GF-D8 (cell line): ENCODE results near the gene SLX9.

Experiments used
- DNase-seq: peaks from one replicate; lab custom pipeline; 2025; lab: John Stamatoyannopoulos, UW

Gene SLX9

GRCh38 chr21:44977616-44978340 is 37.9 kb downstream of the SLX9 start:
- DNase-seq = no peak

GRCh38 chr21:44979687-44980561 is 40.1 kb downstream of the SLX9 start:
- no peak for DNase-seq

DNA sequence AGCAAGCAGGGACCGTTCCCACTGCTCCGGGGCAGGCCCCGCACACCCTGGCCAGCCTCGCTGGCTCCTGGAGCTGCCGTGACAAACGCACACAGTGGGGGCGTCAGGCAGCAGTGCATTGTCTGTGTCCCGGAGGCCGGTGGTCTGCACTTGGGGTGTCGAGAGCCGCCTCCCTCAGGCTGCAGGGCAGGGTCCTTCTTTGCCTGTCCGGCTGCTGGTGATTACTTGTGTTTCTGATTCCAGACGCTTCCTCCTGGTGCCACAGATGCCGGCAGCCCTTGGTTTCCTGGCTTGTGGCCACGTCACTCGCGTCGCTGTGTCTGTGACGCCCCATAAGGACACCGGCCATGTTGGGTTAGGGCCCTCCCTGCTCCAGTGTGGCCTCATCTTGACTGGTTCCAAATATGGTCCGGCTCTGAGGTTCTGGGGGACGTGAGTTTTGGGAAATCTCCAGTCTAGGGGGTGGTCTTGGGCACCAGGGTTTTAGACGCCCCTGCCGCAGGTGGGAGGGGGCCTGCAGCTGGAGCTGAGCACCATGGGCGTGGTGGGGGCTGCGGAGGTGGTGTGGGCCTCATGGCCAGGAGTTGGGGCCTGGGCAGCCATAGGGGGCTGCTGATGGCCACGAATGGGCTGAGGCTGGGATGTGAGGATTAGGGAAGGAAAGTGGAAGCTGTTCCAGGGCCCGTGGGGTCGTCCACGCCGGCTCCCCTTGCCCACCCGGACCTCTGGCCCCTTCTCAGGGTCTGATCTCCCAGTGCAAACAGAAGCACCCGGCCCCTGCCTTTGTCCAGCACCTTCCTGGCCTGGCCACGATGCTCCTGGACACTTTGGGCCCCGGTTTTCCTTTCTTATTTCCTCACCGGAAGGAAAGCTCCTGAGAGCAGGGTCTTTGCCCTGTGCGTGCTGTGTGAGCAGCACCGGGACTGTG is 41.0 kb downstream of the SLX9 start:
- DNase-seq = no peak

GRCh38 chr21:44982558-44983250 is 42.9 kb downstream of the SLX9 start:
- no peak for DNase-seq

DNA sequence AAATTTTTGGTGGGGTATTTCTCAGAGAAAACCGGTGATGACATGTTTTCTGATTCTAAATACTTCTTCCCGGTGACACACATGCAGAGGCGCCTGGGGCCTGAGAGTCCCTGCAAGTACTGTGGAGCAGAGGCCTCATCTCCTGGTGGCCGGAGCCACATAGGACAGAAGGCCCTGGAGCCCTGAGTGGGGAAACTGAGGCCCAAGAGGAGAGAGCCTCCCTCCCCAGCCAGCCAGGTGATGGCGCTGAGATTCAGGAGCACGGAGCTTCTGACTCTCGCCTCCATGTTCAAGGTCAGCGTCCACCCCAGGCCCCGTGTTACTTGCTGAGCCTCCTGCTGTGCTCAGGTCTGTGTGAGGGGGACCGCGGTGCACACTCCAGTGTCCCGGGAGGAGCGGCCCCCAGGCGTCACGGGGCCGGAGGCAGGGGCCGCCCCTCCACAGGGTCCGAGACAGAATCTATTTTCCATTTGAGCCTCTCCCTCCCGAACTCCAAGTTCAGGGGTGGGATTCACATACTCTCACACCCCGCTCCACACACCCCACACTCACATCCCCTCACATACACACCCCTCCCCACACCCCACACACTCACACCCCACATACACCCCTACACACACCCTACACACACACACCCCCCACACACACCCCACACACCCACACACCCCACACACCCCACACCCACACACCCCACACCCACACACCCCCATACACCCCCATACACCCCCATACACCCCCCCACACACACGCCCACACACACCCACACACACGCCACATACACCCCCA is 43.8 kb downstream of the SLX9 start:
- no peak for DNase-seq

GRCh38 chr21:44984428-44984791 is 44.6 kb downstream of the SLX9 start:
- DNase-seq = no peak

DNA sequence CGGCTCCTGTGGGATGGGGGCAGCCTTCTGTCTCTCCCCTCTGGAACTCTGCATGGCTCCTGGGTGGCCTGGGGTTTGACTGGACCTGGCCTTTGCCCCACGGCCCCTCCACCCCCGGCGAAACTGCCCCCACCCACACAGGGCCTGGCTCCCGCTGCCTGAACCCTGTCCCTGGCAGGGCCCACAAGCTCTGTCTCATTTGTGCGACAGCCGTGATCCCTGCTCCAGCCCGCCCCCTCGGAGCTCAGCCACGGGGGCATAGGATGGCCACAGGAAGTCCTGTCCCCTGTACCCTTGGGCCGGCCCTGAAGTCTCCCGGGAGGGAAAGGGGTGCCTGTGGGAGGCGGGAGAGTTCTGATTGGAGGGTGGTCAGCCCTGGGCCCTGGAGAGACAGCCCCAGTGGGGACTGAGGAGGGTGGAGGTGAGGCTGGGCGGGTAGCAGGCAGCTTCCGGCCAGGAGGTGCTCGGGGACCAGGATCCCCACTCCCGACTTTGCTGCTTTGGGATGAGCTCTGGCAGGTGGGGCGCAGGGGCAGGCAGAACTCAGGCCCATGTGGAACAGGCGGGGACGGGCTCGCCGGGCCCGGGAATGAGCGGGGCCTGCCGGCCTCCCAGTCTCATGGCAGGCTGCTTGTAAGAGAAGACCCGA is 45.1 kb downstream of the SLX9 start:
- DNase-seq = no peak

DNA sequence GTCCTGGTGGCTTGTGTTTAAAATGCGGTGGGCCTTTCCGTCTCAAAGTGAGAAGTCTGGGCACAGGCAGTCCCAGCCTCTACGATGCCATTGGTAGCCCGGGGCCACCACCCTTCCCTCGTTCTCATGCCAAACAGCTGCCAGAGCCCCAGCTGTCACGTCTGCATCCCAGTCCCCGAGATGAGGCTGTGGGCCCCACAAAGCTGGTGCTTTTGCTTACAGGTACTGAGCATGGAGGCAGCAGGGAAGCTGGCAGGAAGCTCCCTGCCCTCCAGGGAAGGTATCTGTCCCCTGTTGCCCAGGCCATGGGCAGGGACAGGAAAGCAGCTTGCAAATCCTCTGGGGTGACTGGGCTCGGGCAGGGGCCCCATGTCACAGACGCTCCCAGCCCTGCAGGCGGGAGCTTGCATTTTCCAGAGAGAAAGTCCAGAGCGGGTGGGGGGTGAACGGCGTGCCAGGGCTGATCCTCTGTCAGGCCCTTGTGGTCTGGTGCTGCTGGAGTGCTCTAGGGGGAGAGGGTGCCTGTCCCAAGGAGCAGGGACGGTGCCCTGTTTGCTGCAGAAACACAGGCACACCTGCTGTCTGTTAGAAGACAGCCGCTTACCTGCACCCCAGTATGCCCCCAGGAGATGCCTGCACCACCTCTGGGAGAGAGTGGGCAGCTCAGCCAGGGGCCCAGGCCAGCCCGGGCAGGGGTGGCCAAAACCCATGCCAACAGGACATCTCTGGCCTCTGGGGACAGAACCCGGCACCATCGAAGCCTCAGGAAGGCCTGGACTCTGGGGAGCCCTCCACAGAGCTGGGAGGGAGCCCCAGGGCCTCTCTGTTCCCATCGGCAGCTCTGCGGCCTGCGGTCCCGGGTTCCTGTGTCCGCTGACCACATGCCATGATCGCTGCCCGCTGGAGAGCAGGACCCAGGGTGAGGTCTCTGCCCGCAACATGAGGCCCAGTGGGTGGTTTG is 45.9 kb downstream of the SLX9 start:
- no peak for DNase-seq

DNA sequence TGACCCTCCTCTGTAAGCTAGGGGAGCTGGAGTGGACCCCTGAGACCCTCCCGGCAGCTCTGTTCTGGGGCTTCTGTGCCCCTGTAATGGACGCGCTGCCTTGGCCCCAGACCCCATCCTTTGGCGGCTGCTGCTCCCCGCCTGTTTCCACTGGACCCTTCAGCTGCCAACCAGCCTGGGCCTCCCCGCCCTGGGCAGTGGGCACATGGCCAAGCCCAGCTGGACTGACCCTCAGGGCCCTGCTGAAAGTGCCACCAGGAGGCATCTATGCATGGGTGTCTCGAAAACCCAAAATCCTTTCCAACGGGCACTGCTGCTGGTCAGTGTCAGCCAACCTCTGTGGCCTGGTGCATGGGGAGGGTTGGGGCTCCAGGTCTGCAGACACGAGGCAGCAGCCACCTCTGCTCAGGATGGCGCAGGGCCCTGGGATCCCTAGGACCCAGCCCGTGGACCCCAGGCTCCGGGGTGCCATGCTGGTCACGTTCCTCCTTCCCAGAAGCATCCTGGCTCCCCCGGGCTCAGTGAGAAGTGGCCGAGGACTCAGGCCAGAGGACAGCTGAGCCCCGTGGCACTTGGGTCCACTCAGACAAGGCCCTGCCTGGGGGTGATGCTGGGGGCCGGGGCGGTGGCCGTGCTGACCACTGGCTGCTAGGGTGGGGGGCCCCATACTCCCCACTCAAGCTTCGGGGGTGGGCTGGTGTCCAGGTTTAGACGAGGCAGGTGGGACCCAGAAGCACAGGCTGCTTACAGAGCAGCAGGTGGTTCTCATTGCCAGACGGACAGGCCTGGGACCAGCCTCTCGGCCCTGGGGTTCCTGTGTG is 46.9 kb downstream of the SLX9 start:
- no peak for DNase-seq

DNA sequence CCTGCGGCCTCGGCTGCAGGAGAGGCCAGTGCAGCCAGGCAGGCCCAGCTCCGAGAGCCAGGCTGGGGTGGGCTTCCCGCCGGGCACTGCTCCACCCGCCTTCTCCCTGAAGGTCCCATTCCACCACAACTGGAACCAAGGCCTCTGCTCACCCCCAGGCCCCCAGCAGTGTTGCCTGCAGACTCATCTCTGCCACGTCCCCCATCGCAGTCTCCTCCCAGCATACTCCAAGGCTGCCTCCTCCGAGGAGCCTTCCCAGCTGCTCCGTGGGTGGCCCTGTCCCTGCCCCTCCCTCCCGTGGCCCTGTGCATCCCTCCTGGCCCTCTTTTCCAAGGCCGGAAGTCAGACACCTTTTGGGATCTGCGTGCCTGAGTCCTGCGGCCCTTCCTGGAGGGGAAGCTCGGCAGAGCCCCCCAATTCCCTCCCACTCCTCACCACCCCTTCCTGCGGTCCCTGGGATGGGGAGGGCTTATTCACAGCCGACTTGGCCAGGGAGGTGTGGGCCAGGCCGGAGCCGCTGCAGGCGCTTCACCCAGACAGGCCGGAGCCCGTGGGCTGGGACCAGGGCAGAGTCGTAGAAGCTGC is 47.6 kb downstream of the SLX9 start:
- no peak for DNase-seq

GRCh38 chr21:44987886-44988606 is 48.2 kb downstream of the SLX9 start:
- DNase-seq = no peak

DNA sequence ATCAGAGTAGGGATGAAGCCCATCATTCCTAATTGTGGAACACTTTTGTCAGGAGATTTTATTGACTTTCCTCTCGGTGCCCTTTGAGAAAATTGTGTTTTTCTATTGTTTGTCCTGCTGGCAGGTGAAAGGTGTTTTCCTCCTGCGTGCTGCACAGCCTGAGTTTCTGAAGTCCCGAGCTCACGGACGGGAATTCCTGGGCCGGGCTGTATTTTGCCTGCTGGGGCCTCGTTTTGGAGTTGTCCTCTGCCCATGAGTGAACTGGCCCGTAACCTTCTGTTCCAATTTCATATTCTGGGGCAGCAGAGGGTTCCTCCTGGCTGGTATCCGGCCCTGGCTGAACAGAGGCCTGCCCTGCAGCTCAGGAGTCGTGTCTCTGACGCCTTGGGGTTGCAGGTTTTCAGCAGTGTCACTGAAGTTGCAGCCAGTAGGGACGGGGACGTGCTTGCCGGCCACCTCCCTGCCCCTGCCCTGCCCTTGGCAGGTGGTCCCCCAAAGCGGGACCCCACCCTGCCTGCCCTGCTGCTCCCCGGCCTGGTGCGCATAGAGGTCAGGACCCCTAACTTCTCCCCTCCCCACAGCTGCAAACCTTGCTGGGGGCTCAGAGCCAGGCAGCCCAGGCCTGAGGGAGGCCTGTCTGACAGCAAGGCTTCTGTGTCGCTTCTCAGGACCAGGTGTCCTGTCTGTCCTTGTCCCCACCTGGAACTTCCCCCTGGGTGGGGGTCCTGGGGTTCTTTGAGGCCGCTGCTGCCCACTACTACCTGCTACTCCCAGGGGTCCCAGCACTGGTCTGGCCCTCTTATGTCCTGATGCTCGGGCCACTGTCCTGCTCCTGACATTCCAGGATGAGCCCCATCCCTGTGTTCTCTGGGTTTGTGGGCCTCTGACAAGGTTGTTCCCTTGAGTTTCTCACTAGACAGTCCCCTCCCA is 49.0 kb downstream of the SLX9 start:
- no peak for DNase-seq

DNA sequence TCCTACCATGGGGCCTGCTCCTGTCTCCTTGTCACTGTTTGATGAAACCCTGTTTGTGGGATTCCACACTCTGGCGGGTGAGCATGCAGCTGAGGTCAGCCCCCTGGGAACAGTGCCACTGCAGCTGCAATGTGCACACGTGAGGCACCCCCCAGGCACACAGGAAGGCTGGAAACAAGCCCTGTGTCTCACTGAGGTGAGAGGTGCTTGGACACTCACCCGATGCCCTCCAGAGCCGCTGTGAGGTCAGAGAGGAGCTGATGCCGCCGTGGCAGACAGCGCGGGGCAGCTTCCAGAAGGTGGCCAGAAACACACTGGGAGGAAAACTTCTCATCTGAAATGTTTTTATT is 49.7 kb downstream of the SLX9 start:
- DNase-seq = no peak

DNA sequence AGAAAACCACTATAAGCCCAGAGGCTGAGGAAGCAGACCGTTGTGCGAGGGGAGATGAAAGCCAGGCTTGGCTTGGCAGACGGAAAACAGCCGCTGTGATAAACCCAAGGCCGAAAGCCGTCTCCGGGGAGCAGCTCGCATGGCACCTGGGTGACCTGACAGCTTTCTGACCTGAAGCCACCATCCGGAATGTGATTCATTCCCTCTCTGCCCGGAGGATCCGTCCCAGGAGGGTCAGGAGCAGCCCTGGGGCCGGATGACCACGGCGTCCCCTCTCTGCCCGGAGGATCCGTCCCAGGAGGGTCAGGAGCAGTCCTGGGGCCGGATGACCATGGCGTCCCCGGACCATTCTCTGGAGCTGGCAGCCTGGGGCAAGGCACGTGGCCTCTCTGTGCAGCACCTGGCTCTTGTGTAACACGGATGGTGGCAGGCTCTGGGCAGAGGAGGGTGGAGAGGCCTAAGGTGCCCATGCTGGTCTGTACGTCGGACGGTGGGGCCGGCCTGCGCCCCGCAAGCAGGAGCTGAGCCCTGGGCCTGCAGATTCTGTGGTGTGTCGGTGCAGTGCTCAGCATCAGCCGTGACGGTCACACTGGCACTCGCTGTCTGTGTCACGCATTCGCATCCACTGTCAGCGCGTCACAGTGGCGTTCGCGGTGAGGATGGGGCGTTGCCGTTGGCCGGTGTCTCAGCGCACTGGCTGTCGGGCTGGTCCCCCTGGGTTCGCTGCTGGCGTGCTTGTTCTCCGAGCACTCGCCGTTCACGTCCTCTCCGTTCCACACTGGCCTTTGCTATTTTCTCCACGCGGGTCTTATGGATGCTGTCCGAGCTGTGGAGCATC is 50.3 kb downstream of the SLX9 start:
- no peak for DNase-seq

DNA sequence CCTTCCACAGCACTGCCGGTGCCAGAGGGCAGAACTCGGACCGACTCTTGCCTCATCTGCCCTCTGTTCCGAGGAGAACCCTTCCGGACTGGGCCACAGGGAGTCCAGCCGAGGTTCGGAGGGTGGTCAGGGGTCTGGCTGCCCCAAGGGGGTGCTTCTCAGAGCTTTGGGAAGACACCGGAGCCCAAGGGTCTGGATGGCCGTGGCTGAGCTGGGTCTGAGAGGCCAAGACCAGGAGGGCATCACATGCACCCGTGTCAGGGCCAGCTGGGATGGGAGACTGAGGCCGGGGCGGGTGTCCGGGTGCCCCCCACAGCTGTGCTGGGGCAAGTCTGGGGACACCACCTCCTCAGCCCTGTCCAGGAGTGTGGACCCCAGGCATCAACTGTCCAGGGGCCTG is 51.1 kb downstream of the SLX9 start:
- DNase-seq = no peak
